Karpas-422 (cell line): ENCODE measurements around the gene SYK. TPM values are rescaled to one million over a fixed set of nuclear protein-coding genes. Genes with fewer than 3 reads are reported as not detected.

Experiments used
- DNase-seq: peaks from one replicate; pipeline ENCODE4 v3.0.0-alpha.2; 2015
- H2AFZ ChIP-seq: fragments of 200-600 bp; sonication (generic); 2 replicates; pipeline ENCODE4 v1.6.1; 2014; ENCODE audit warnings: antibody characterized with exemption, low read length, mixed read lengths
- H3K27ac ChIP-seq: fragments of 200-600 bp; sonication (generic); 2 replicates; pipeline ENCODE4 v1.5.1; 2014; ENCODE audit warnings: mild to moderate bottlenecking, low read length, moderate library complexity
- H3K27me3 ChIP-seq: fragments of 200-600 bp; sonication (generic); 2 replicates; pipeline ENCODE4 v1.6.1; 2014; ENCODE audit warnings: low read length, mixed read lengths
- H3K36me3 ChIP-seq: fragments of 200-600 bp; sonication (generic); 2 replicates; pipeline ENCODE4 v1.6.1; 2014; ENCODE audit warnings: low read length, mixed read lengths; ENCODE audit not compliant: insufficient read depth
- H3K4me1 ChIP-seq: fragments of 200-600 bp; sonication (generic); 2 replicates; pipeline ENCODE4 v1.6.1; 2014; ENCODE audit warnings: mild to moderate bottlenecking, low read length, mixed read lengths
- H3K4me2 ChIP-seq: fragments of 200-600 bp; sonication (generic); 2 replicates; pipeline ENCODE4 v1.6.1; 2014; ENCODE audit warnings: low read length, low read depth, mild to moderate bottlenecking; ENCODE audit not compliant: poor library complexity, severe bottlenecking
- H3K4me3 ChIP-seq: fragments of 200-600 bp; sonication (generic); 2 replicates; pipeline ENCODE4 v1.5.1; 2014; ENCODE audit warnings: mild to moderate bottlenecking, antibody characterized with exemption, low read length, mixed read lengths
- H3K79me2 ChIP-seq: fragments of 200-600 bp; sonication (generic); 2 replicates; pipeline ENCODE4 v1.6.1; 2014; ENCODE audit warnings: mild to moderate bottlenecking, low read length, mixed read lengths
- H3K9ac ChIP-seq: fragments of 200-600 bp; sonication (generic); 2 replicates; pipeline ENCODE4 v1.6.0; 2014; ENCODE audit warnings: low read length
- H3K9me2 ChIP-seq: fragments of 200-600 bp; sonication (generic), shearing (Covaris generic); replicated peaks from 2 replicates; pipeline ENCODE4 v1.6.0; 2014; ENCODE audit warnings: mild to moderate bottlenecking, low read length, moderate library complexity; ENCODE audit not compliant: insufficient read depth
- H3K9me3 ChIP-seq: fragments of 300-700, 200-600 bp; sonication (generic); 2 replicates; pipeline ENCODE4 v1.6.1; 2014; ENCODE audit warnings: low read length, mixed read lengths
- H4K20me1 ChIP-seq: fragments of 200-600 bp; sonication (generic); 2 replicates; pipeline ENCODE4 v1.6.1; 2014; ENCODE audit warnings: mild to moderate bottlenecking, antibody characterized with exemption, low read length, low read depth; ENCODE audit not compliant: insufficient read depth
- total RNA-seq: library from RNA; depleted of rRNA; stranded (reverse); fragments of >200 nt; shearing (Covaris generic); gene quantifications from 2 replicates; pipeline ENCODE4 v1.2.3, GENCODE V29; 2014; ENCODE audit warnings: low replicate concordance

Gene SYK
- total RNA-seq, 1 experiment from 2014 or later, result 151 TPM

DNA sequence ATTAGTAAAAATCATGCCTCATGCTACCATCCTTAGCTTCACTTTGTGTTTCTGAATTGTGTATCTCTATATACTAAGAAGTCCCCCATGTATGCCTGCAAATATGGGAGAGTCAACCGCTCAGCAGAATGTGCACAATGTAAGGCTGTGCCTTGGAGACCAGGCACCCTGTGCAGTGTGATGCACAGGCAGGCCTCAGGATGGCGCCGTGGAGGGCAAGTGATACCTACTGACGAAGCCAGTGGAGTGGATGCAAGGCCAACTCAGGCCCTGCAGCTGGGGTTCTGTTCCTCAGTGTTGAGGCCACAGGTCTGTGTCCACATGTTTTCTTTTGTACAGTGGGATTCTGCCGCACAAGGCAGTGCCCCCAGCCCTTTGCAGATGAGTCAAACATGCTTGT lies 28.4 kb downstream of the SYK start:
- peaks cover 84% of the 10 kb centered on the region for H3K79me2 ChIP-seq
- H3K36me3 ChIP-seq, result peaks cover 60% of the 10 kb centered on the region
- peaks cover 96% of the 10 kb centered on the region for H3K4me1 ChIP-seq
- H3K9me3 ChIP-seq, result no peaks in the 10 kb centered on the region
- peaks cover 29% of the 10 kb centered on the region; the same call in 1 of the 2 replicates for H4K20me1 ChIP-seq
- H3K9me2 ChIP-seq, result no peaks in the 10 kb centered on the region
- no peak overlapping the region for H2AFZ ChIP-seq
- no peaks in the 10 kb centered on the region for H3K27me3 ChIP-seq
- DNase-seq, result peak; percentile 69
- peak overlapping the region; percentile 98 for H3K4me2 ChIP-seq
- peak overlapping the region; percentile 99 for H3K27ac ChIP-seq
- H3K4me3 ChIP-seq, result peak overlapping the region; percentile 87
- peak overlapping the region; percentile 90 for H3K9ac ChIP-seq

DNA sequence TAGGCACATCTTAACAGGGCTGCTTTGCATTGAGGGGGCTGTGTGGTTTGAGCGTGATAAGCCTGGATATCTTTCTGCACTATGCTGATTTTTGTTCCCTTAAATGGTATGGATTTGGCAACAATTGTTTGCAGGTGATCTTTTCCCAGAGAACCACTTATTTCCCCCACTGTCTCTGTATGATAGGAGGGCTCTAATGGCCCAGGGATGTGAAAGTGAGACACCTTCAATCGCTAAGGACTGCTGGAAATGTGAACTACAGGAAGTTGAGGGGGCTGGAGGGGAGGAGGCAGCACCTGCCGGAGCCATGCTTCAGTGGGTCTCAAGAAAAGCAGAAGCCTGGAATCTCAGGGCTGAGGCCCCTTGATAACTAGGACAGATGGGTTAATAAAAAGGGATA lies 29.4 kb downstream of the SYK start:
- Histone ChIP-seq H3K4me3 (peak overlapping the region; percentile 30; the same call in 1 of the 2 replicates), H2AFZ (no peak overlapping the region), H3K9ac (peak overlapping the region; percentile 50), H3K27me3 (no peaks in the 10 kb centered on the region), H3K79me2 (peaks cover 84% of the 10 kb centered on the region), H3K4me2 (peak overlapping the region; percentile 46), H3K4me1 (peaks cover 88% of the 10 kb centered on the region), H3K9me3 (no peaks in the 10 kb centered on the region), H4K20me1 (peaks cover 36% of the 10 kb centered on the region; the same call in 1 of the 2 replicates), H3K9me2 (no peaks in the 10 kb centered on the region), H3K27ac (peak overlapping the region; percentile 99), H3K36me3 (peaks cover 66% of the 10 kb centered on the region)
- DNase-seq, result peak; percentile 94

DNA sequence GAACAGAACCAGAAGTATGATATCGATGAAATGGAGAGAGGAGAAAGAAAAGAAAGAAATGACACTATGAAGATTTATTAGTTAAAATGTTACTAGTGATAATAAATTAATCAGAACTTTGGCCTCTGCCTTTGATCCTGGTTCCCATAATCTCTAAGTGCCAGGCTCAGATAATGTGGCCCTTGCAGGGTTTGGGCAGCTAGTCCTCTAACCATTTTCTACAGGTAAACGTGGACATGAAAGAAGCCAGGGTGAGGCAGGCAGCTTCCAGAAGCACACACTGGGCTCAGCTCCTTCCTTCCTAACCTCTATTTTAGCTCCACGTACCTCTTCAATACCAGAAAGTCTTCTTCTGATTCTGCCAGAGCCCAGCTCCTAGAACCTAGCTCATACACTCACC lies 30.6 kb downstream of the SYK start:
- Histone ChIP-seq H2AFZ (no peak overlapping the region), H3K4me1 (peaks cover 77% of the 10 kb centered on the region), H3K9ac (no peak overlapping the region), H4K20me1 (peaks cover 45% of the 10 kb centered on the region), H3K27me3 (no peaks in the 10 kb centered on the region), H3K27ac (peak overlapping the region; percentile 99), H3K9me2 (no peaks in the 10 kb centered on the region), H3K79me2 (peaks cover 96% of the 10 kb centered on the region), H3K4me2 (peak overlapping the region; percentile 46), H3K4me3 (no peak overlapping the region), H3K36me3 (peaks cover 76% of the 10 kb centered on the region), H3K9me3 (no peaks in the 10 kb centered on the region)
- DNase-seq, result no peak

DNA sequence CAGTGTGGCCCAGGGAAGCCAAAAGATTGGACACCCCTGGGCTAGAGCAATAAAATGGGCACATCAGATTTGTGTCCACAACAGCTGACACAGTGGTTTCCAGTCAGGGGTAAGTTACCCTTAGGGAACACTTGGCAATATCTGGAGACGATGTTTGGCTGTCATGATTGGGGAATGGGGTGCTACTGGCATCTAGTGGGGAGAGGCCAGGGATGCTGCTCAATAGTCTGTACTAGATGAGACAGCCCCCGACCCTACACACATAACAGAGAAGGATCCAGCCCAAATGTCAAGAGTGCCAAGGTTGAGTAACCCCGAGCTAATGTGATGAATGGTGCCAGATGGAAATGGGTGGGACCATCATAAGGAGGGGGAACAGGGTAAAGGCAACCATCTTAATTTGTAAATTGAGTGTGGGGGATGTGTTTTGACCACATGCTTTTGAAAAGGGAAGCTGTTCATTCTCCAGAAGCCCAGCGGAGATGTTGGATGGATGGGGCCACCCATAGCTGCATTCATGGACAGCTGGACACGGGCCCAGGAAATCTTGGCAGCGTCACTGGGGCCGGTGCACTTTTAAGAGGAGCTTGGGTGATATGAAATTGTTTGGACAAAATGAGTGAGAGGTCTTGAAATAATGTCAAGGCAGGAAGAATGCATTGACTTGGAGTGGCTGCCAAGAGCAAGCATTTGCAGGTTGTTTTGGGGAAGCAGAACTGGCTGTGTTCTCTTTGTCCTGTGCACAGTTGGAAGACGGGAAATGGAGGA lies 33.4 kb downstream of the SYK start:
- peak; percentile 64 for DNase-seq
- H3K4me3 ChIP-seq, result no peak overlapping the region
- H3K9me3 ChIP-seq, result no peaks in the 10 kb centered on the region
- H3K4me1 ChIP-seq, result peaks cover 52% of the 10 kb centered on the region
- H3K79me2 ChIP-seq, result peaks cover 97% of the 10 kb centered on the region
- H3K27me3 ChIP-seq, result no peaks in the 10 kb centered on the region
- H3K9ac ChIP-seq, result no peak overlapping the region
- H3K27ac ChIP-seq, result peak overlapping the region; percentile 99
- H4K20me1 ChIP-seq, result peaks cover 68% of the 10 kb centered on the region
- no peak overlapping the region for H3K4me2 ChIP-seq
- no peaks in the 10 kb centered on the region for H3K9me2 ChIP-seq
- H2AFZ ChIP-seq, result no peak overlapping the region
- peaks cover 75% of the 10 kb centered on the region for H3K36me3 ChIP-seq

DNA sequence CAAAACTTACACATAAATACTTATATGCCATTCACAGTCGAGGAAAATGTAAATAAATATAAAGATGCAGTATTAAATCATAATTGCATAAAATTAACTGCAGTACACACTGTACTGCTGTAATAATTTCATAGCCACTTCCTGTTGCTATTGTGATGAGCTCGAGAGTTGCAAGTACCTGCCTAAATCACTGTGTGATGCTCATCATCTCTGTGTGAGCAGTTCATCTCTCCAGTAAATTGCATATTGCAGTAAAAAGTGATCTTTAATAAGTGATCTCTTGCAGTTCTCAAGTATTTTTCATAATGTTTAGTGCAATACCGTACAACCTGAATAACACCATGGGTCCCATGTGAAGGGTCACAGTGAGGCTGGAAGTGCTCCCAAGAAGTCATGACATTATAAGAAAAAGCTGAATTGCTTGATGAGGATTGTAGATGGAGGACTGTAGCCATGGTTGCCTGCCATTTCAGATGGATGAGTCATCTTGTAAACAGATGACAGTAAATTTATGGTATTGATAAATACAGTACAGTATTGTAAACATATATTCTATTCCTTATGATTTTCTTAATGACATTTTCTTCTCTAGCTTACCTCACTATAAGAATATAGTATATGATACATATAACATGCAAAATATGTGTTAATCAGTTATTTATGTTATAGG lies 34.9 kb downstream of the SYK start:
- Histone ChIP-seq H3K4me3 (no peak overlapping the region), H3K4me2 (no peak overlapping the region), H3K9ac (no peak overlapping the region), H3K79me2 (peaks cover 99% of the 10 kb centered on the region), H3K9me3 (no peaks in the 10 kb centered on the region), H4K20me1 (peaks cover 76% of the 10 kb centered on the region), H2AFZ (no peak overlapping the region), H3K27me3 (no peaks in the 10 kb centered on the region), H3K9me2 (no peaks in the 10 kb centered on the region), H3K36me3 (peaks cover 77% of the 10 kb centered on the region), H3K27ac (peak overlapping the region; percentile 20), H3K4me1 (peaks cover 36% of the 10 kb centered on the region)
- DNase-seq, result no peak

DNA sequence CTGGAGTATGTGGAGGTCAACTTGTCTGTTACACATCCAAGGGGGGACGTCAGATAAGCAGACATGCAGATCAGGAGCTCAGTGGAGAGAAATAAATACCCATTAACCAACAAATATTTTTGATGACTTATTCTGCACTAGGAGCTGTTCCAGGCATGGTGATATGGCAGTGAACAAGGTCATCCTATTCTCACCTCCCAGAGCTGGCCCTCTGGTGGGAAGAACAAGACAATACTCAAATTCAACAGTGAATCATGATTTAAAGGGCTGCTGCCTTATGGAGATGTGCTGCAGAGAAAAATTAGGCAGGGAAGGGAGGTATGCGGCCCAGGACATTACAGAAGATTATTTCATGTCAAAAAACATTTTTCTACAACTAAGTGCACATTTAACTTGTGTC lies 36.5 kb downstream of the SYK start:
- Histone ChIP-seq H3K9me3 (no peaks in the 10 kb centered on the region), H3K36me3 (peaks cover 72% of the 10 kb centered on the region), H3K9me2 (no peaks in the 10 kb centered on the region), H3K27ac (peak overlapping the region; percentile 27; the same call in 1 of the 2 replicates), H3K79me2 (peaks cover 99% of the 10 kb centered on the region), H3K4me1 (peaks cover 21% of the 10 kb centered on the region), H4K20me1 (peaks cover 87% of the 10 kb centered on the region), H3K9ac (no peak overlapping the region), H3K4me2 (no peak overlapping the region), H2AFZ (no peak overlapping the region), H3K27me3 (no peaks in the 10 kb centered on the region), H3K4me3 (no peak overlapping the region)
- DNase-seq, result peak; percentile 58

DNA sequence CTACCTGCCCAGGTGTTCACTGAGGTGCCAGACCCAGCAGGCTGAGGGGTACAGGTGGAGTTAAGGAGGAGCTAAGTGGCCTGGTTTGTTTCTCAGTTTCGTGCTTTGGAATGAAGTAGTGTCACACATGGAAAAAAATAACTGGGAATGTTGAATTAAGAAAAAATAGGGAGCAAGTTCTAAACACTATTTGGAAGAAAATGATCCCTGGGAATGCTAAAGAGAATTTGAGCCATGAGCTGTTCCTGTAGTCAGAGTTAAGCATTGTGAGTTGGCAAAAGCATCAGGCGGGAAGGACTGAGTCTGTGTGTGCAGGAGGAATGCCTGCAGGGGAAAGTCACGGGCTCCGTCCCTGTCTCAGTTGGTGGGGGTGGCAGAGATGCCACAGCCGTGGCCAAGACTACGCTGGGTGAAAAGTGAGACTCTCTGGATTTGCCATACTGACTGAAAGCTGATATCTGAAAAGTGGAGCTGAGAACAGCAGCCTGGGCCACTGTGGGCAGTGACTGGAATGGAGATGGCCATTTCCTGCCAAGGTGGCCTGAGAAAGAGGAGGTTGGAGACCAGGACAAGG lies 37.0 kb downstream of the SYK start:
- peaks cover 66% of the 10 kb centered on the region for H3K36me3 ChIP-seq

DNA sequence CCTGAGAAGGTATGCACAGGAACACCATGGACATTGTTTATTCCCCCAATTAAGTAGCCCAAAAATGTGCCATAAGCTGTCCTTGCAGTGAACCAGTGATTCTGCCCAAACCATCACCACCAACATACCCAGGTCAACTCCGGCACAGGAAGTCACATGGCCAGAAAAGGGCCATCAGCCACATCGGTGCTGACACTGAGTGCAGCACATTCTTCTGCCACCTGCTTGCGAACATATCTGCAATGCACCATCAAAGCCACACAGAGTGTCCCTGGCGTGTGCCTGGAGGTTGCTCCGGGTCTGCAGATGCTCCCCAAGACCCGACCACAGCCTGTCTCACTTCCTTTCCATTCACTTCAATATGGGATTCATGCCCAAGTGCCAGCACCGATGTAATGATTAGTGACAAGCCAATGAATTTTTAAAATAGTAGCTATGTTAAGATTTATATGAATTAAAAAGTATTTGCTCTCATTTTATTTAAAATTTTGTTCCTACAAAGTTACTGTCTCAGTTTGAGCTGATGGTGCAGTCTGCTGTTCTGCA lies 37.6 kb downstream of the SYK start:
- H3K9me2 ChIP-seq, result no peaks in the 10 kb centered on the region
- no peak overlapping the region for H3K27ac ChIP-seq
- H2AFZ ChIP-seq, result no peak overlapping the region
- peaks cover 9% of the 10 kb centered on the region for H3K4me1 ChIP-seq
- no peaks in the 10 kb centered on the region for H3K27me3 ChIP-seq
- no peaks in the 10 kb centered on the region for H3K9me3 ChIP-seq
- DNase-seq, result no peak
- peaks cover 61% of the 10 kb centered on the region for H3K36me3 ChIP-seq
- H4K20me1 ChIP-seq, result peaks cover 84% of the 10 kb centered on the region
- no peak overlapping the region for H3K4me3 ChIP-seq
- no peak overlapping the region for H3K4me2 ChIP-seq
- no peak overlapping the region for H3K9ac ChIP-seq
- H3K79me2 ChIP-seq, result peaks cover 99% of the 10 kb centered on the region

More for the DNA sequence above, 37.0 kb downstream of the SYK start:
- Histone ChIP-seq H3K9me3 (no peaks in the 10 kb centered on the region), H3K27ac (no peak overlapping the region), H3K79me2 (peaks cover 99% of the 10 kb centered on the region), H4K20me1 (peaks cover 87% of the 10 kb centered on the region), H3K27me3 (no peaks in the 10 kb centered on the region), H3K9ac (no peak overlapping the region), H3K9me2 (no peaks in the 10 kb centered on the region), H2AFZ (no peak overlapping the region), H3K4me1 (peaks cover 15% of the 10 kb centered on the region), H3K4me3 (no peak overlapping the region), H3K4me2 (no peak overlapping the region)
- no peak for DNase-seq
